HepG2 (cell line): ENCODE results near the gene COL9A3. TPM values are rescaled to one million over a fixed set of nuclear protein-coding genes. Genes with fewer than 3 reads are reported as not detected.

Experiments used
- ARNT ChIP-seq: fragments of 450-650 bp; IDR thresholded peaks from 2 replicates; pipeline ENCODE4 v1.6.1; 2017
- CCDC6 ChIP-seq: sonication (generic); formaldehyde crosslinking; IDR thresholded peaks from 2 replicates; pipeline ENCODE4 v1.8.1; 2022; ENCODE audit warnings: mild to moderate bottlenecking, missing genetic modification reagents, moderate library complexity
- GPN1 ChIP-seq: sonication (generic); formaldehyde crosslinking; IDR thresholded peaks from 2 replicates; pipeline ENCODE4 v1.5.1; 2020; ENCODE audit warnings: missing genetic modification reagents, borderline replicate concordance
- HDAC6 ChIP-seq: fragments of 200-600 bp; sonication (generic); IDR thresholded peaks from 2 replicates; pipeline ENCODE4 v1.7.0; 2017; ENCODE audit warnings: mild to moderate bottlenecking, antibody characterized with exemption, low read length, low read depth
- MEIS1 ChIP-seq: sonication (generic); formaldehyde crosslinking; IDR thresholded peaks from 2 replicates; pipeline ENCODE4 v1.9.0; 2021; ENCODE audit warnings: mild to moderate bottlenecking, missing genetic modification reagents, moderate library complexity, borderline replicate concordance
- NFAT5 ChIP-seq: sonication (generic); formaldehyde crosslinking; IDR thresholded peaks from 2 replicates; pipeline ENCODE4 v1.4.0; 2020; ENCODE audit warnings: missing genetic modification reagents
- PHF20 ChIP-seq: sonication (generic); formaldehyde crosslinking; IDR thresholded peaks from 2 replicates; pipeline ENCODE4 v1.5.0; 2020; ENCODE audit warnings: mild to moderate bottlenecking, missing genetic modification reagents
- POLR2AphosphoS2 ChIP-seq: IDR thresholded peaks from 2 replicates; pipeline ENCODE4 v1.6.1; 2011; ENCODE audit warnings: low read depth, low read length, improper control_type of control experiment
- PTBP1 ChIP-seq: fragments of 200-400 bp; formaldehyde crosslinking; IDR thresholded peaks from 2 replicates; pipeline ENCODE4 v1.6.1; 2018; ENCODE audit warnings: low read length, low read depth; ENCODE audit not compliant: poor library complexity, severe bottlenecking
- SMAD9 ChIP-seq: sonication (generic); formaldehyde crosslinking; IDR thresholded peaks from 2 replicates; pipeline ENCODE4 v1.5.1; 2020; ENCODE audit warnings: mild to moderate bottlenecking, missing genetic modification reagents
- TAF1 ChIP-seq: sonication (generic); formaldehyde crosslinking; IDR thresholded peaks from 2 replicates; pipeline ENCODE4 v1.4.0; 2020; ENCODE audit warnings: missing genetic modification reagents
- TSC22D2 ChIP-seq: sonication (generic); formaldehyde crosslinking; IDR thresholded peaks from 2 replicates; pipeline ENCODE4 v1.5.1; 2020; ENCODE audit warnings: missing genetic modification reagents, mild to moderate bottlenecking, borderline replicate concordance
- ZBTB42 ChIP-seq: sonication (generic); formaldehyde crosslinking; IDR thresholded peaks from 2 replicates; pipeline ENCODE4 v1.5.0; 2020; ENCODE audit warnings: mild to moderate bottlenecking, missing genetic modification reagents
- ZFP37 ChIP-seq: sonication (generic); formaldehyde crosslinking; IDR thresholded peaks from 2 replicates; pipeline ENCODE4 v1.4.0; 2020; ENCODE audit warnings: missing genetic modification reagents, borderline replicate concordance
- ZNF597 ChIP-seq: sonication (generic); formaldehyde crosslinking; IDR thresholded peaks from 2 replicates; pipeline ENCODE4 v1.5.0; 2020; ENCODE audit warnings: missing genetic modification reagents
- ZNF639 ChIP-seq: conservative IDR thresholded peaks from 2 replicates; pipeline ENCODE4 v1.6.1; 2018; ENCODE audit warnings: missing genetic modification reagents
- ZNF660 ChIP-seq: sonication (generic); formaldehyde crosslinking; IDR thresholded peaks from 2 replicates; pipeline ENCODE4 v1.5.1; 2020; ENCODE audit warnings: mild to moderate bottlenecking, low read depth, missing genetic modification reagents, borderline replicate concordance
- ZNF713 ChIP-seq: sonication (generic); formaldehyde crosslinking; IDR thresholded peaks from 2 replicates; pipeline ENCODE4 v1.4.0; 2020; ENCODE audit warnings: mild to moderate bottlenecking, missing genetic modification reagents
- polyA plus RNA-seq, 8 experiments: library from polyadenylated mRNA; depleted of rRNA in 3 of 8; stranded (reverse) in 7 of 8; unstranded in 1 of 8; fragments of >200 nt; fragmentation: Illumina TruSeq in 4 of 8; extraction: Trizol in 4 of 8; gene quantifications; 2 replicates each; pipeline versions ENCODE4 v1.2.1 to v1.2.3, GENCODE V29; 2011 to 2016; ENCODE audit warnings: low read depth in 4 of 8, missing spikeins in 1 of 8, mixed read lengths in 1 of 8; ENCODE audit not compliant: insufficient read depth in 1 of 8
- total RNA-seq, 5 experiments: library from RNA; depleted of rRNA; stranded (reverse); fragments of >200 nt; fragmentation: Illumina TruSeq; extraction: Trizol; gene quantifications; 2 replicates each; pipeline ENCODE4 v1.2.3, GENCODE V29; 2016; ENCODE audit warnings: low read depth in 1 of 5
- TF ChIP-seq, protein P1 (sequence below): sonication (generic); formaldehyde crosslinking; IDR thresholded peaks from 2 replicates; pipeline ENCODE4 v1.4.0; 2020; ENCODE audit warnings: missing genetic modification reagents
- TF ChIP-seq, protein P2 (sequence below): sonication (generic); formaldehyde crosslinking; IDR thresholded peaks from 2 replicates; pipeline ENCODE4 v1.8.0; 2022; ENCODE audit warnings: mild to moderate bottlenecking, missing genetic modification reagents, moderate library complexity

COL9A3 gene
- total and polyA plus RNA-seq, 2 of the 13 experiments (the other 11 are each of a cell fraction or from before 2014, with no cell fraction given), result 155 to 204 TPM

DNA sequence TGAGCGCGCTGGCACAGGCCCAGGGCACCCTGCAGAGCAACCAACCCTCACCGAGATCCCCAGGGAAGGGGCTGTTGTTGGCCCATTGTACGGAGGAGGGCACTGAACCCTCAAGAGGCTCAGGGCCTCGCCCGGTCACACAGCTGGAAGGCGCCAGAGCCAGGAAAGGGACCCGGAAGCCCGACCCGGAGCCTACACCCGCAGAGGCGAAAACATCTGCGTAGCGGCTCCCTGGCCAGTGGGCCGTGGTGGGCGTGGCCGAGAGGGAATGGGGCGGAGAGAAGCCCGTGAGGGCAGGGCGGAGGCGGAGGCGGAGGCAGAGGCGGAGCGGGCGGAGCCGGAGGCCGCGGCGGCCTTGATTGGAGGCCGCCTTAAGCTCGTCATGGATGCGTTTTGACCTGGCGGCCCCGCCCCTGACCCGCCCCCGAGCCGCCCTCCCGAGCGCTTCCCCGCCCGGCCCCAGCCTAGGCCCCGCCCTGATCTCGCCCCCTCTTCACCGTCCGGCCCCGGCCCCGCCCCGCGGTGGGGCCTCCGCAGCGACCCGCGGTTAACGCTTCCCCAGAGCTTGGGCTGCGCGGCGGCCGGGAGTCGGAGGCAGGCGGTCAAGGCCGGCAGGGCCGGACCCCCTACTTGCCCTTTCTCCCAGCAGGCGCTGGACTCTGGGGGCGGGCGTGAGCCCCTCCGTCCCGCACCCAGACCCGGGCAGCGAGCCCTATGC, 22.7 kb upstream of the COL9A3 start (continued):
- TF ChIP-seq NFAT5 (CRISPR knock-in tag), result no peak
- TF ChIP-seq ZNF660 (CRISPR knock-in tag), result no peak
- TF ChIP-seq MEIS1 (CRISPR knock-in tag), result peak; percentile 77; the same call in 1 of the 2 replicates
- no peak for TF ChIP-seq SMAD9 (CRISPR knock-in tag)
- TF ChIP-seq HDAC6, result no peak
- TF ChIP-seq, protein P1, sequence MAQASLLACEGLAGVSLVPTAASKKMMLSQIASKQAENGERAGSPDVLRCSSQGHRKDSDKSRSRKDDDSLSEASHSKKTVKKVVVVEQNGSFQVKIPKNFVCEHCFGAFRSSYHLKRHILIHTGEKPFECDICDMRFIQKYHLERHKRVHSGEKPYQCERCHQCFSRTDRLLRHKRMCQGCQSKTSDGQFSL (CRISPR knock-in tag), result 0 out of 2 replicates have a peak, but pooled peaks have one; percentile 32
- no peak for TF ChIP-seq POLR2AphosphoS2
- TF ChIP-seq, protein P2, sequence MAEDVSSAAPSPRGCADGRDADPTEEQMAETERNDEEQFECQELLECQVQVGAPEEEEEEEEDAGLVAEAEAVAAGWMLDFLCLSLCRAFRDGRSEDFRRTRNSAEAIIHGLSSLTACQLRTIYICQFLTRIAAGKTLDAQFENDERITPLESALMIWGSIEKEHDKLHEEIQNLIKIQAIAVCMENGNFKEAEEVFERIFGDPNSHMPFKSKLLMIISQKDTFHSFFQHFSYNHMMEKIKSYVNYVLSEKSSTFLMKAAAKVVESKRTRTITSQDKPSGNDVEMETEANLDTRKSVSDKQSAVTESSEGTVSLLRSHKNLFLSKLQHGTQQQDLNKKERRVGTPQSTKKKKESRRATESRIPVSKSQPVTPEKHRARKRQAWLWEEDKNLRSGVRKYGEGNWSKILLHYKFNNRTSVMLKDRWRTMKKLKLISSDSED (CRISPR knock-in tag), result no peak
- 0 out of 2 replicates have a peak, but pooled peaks have one; percentile 90 for TF ChIP-seq GPN1 (CRISPR knock-in tag)
- 0 out of 2 replicates have a peak, but pooled peaks have one; percentile 38 for TF ChIP-seq ZNF639 (CRISPR knock-in tag)
- no peak for TF ChIP-seq ZNF597 (CRISPR knock-in tag)
- peak; percentile 90 for TF ChIP-seq TAF1 (CRISPR knock-in tag)
- TF ChIP-seq PTBP1, result no peak
- peak; percentile 27; the same call in 1 of the 2 replicates for TF ChIP-seq ZFP37 (CRISPR knock-in tag)
- TF ChIP-seq TSC22D2, result no peak
- TF ChIP-seq CCDC6 (CRISPR knock-in tag), result no peak; the same call in 1 of the 2 replicates
- peak; percentile 57 for TF ChIP-seq PHF20 (CRISPR knock-in tag)
- peak; percentile 98; the same call in 1 of the 2 replicates for TF ChIP-seq ZBTB42 (CRISPR knock-in tag)
- TF ChIP-seq ARNT, result no peak
- peak; percentile 85; the same call in 1 of the 2 replicates for TF ChIP-seq ZNF713 (CRISPR knock-in tag)
